ENCODE data around the gene TMEM101.

- TF ChIP-seq ZFP3 (CRISPR knock-in tag; IDR thresholded peaks at IDR 0.05) (no peak), CREB5 (CRISPR knock-in tag; IDR thresholded peaks at IDR 0.05; ENCODE audit: low read depth) (no peak), TSHZ2 (CRISPR knock-in tag; IDR thresholded peaks at IDR 0.05) (no peak), ZC3H10 (CRISPR knock-in tag; IDR thresholded peaks at IDR 0.05) (no peak), ZNF565 (CRISPR knock-in tag; conservative IDR thresholded peaks at IDR 0.05; ENCODE audit: low read depth) (no peak), ARNTL (CRISPR knock-in tag; IDR thresholded peaks at IDR 0.05; ENCODE audit: borderline replicate concordance, low read depth) (no peak), TCF4 (CRISPR knock-in tag; IDR thresholded peaks at IDR 0.05; ENCODE audit: borderline replicate concordance) (peak; percentile 18; the same call in 1 of the 2 replicates), CSDC2 (CRISPR knock-in tag; IDR thresholded peaks at IDR 0.05) (no peak)
Measured at GRCh38 chr17:44024271-44024663, 9.5 kb upstream of the TMEM101 start.
